H1 (cell line): ENCODE measurements around the gene PDE4D. TPM values are rescaled to one million over a fixed set of nuclear protein-coding genes. Genes with fewer than 3 reads are reported as not detected.

Experiments
- CTCF ChIA-PET: fragments of 300-600 bp; sonication (Branson Sonifier 250); formaldehyde crosslinking; loops from one replicate; lab custom pipeline; 2021; ENCODE audit not compliant: partially characterized antibody; lab: Charles Lee
- POLR2A ChIA-PET: fragments of 300-600 bp; sonication (Branson Sonifier 250); formaldehyde crosslinking; loops from one replicate; lab custom pipeline; 2021; ENCODE audit warnings: inconsistent platforms; ENCODE audit not compliant: partially characterized antibody; lab: Charles Lee
- DNase-seq, 2 experiments: peaks; one replicate each; pipeline versions ENCODE4 v3.0.0 to v3.0.0-alpha.2; 2010 to 2022; ENCODE audit warnings: low spot score in 2 of 2, low read depth in 1 of 2, mixed read lengths in 1 of 2
- FAIRE-seq: peaks from 2 replicates; lab custom pipeline; 2011; peaks lifted over from hg19 to GRCh38; lab: Jason Lieb, UNC
- H2AFZ ChIP-seq: 2 replicates; pipeline ENCODE4 v1.8.1; 2012; ENCODE audit warnings: low read length, inconsistent platforms
- H2AK5ac ChIP-seq: 2 replicates; pipeline ENCODE4 v1.6.1; 2013; ENCODE audit warnings: low read depth, low read length
- H2BK120ac ChIP-seq: replicated peaks from 2 replicates; pipeline ENCODE3; 2013; ENCODE audit warnings: low read depth, low read length, inconsistent platforms
- H2BK12ac ChIP-seq: 2 replicates; pipeline ENCODE4 v1.6.1; 2013; ENCODE audit warnings: low read depth, low read length
- H2BK15ac ChIP-seq: 2 replicates; pipeline ENCODE4 v1.6.1; 2013; ENCODE audit warnings: low read length
- H2BK20ac ChIP-seq: 2 replicates; pipeline ENCODE4 v1.6.1; 2013; ENCODE audit warnings: low read length
- H2BK5ac ChIP-seq: 2 replicates; pipeline ENCODE4 v1.6.1; 2013; ENCODE audit warnings: low read depth, low read length
- H3K14ac ChIP-seq: 2 replicates; pipeline ENCODE4 v1.6.1; 2013; ENCODE audit warnings: inconsistent platforms; ENCODE audit not compliant: insufficient read length
- H3K18ac ChIP-seq: 2 replicates; pipeline ENCODE4 v1.6.1; 2013; ENCODE audit warnings: low read length; ENCODE audit errors: extremely low read depth
- H3K23ac ChIP-seq: 2 replicates; pipeline ENCODE4 v1.6.1; 2013; ENCODE audit warnings: inconsistent platforms; ENCODE audit not compliant: insufficient read length
- H3K23me2 ChIP-seq: 2 replicates; pipeline ENCODE4 v1.6.1; 2013; ENCODE audit warnings: low read depth, low read length
- H3K27ac ChIP-seq: 2 replicates; pipeline ENCODE4 v1.6.1; 2011; ENCODE audit warnings: low read depth, low read length, inconsistent platforms
- H3K27me3 ChIP-seq, 4 experiments: replicated peaks in 1 of 4; 1 replicate in 1 of 4; 2 replicates in 3 of 4; pipeline versions ENCODE4 v1.6.1 to v1.8.1; 2011 to 2013; ENCODE audit warnings: low read length in 3 of 4, mild to moderate bottlenecking in 3 of 4, inconsistent platforms in 2 of 4, mixed read lengths in 2 of 4, moderate library complexity in 1 of 4; ENCODE audit not compliant: control insufficient read depth in 3 of 4, insufficient read depth in 3 of 4; ENCODE audit errors: extremely low read depth in 1 of 4
- H3K36me3 ChIP-seq, 4 experiments: 2 replicates each; pipeline versions ENCODE4 v1.6.1 to v1.8.1; 2011 to 2013; ENCODE audit warnings: mild to moderate bottlenecking in 4 of 4, low read length in 3 of 4, moderate library complexity in 2 of 4, control low read depth in 1 of 4, inconsistent platforms in 1 of 4; ENCODE audit not compliant: insufficient read depth in 4 of 4, control insufficient read depth in 2 of 4
- H3K4ac ChIP-seq: replicated peaks from 2 replicates; pipeline ENCODE3; 2013; ENCODE audit warnings: low read length, low read depth, mixed read lengths, inconsistent platforms; ENCODE audit not compliant: insufficient read length
- H3K4me1 ChIP-seq, 4 experiments: replicated peaks in 1 of 4; 1 replicate in 1 of 4; 2 replicates in 3 of 4; pipeline versions ENCODE4 v1.6.1 to v1.8.1; 2011 to 2013; ENCODE audit warnings: low read length in 3 of 4, inconsistent platforms in 2 of 4, mixed read lengths in 1 of 4; ENCODE audit not compliant: insufficient read depth in 4 of 4, control insufficient read depth in 3 of 4
- H3K4me2 ChIP-seq, 2 experiments: 2 replicates each; pipeline versions ENCODE4 v1.6.1 to v1.8.1; 2011 to 2013; ENCODE audit warnings: low read depth in 2 of 2, low read length in 2 of 2, control low read depth in 1 of 2, inconsistent platforms in 1 of 2, mild to moderate bottlenecking in 1 of 2; ENCODE audit not compliant: insufficient read depth in 1 of 2
- H3K4me3 ChIP-seq, 4 experiments: fragments of 200-600, 300-600 bp in 1 of 4; sonication (generic), shearing (Covaris generic), sonication (Bioruptor Twin) in 1 of 4; 2 replicates each; pipeline versions ENCODE4 v1.5.1 to v1.8.1; 2011 to 2016; ENCODE audit warnings: low read length in 4 of 4, low read depth in 3 of 4, control low read depth in 2 of 4, inconsistent platforms in 2 of 4, mild to moderate bottlenecking in 2 of 4, mixed read lengths in 1 of 4, moderate library complexity in 1 of 4; ENCODE audit not compliant: insufficient read depth in 2 of 4; ENCODE audit errors: extremely low read depth in 1 of 4
- H3K56ac ChIP-seq: replicated peaks from 2 replicates; pipeline ENCODE3; 2013; ENCODE audit warnings: low read depth, mild to moderate bottlenecking, mixed read lengths, low read length, inconsistent platforms; ENCODE audit not compliant: insufficient read length
- H3K79me1 ChIP-seq: 2 replicates; pipeline ENCODE4 v1.6.1; 2013; ENCODE audit warnings: low read depth, low read length, control low read depth
- H3K79me2 ChIP-seq, 2 experiments: 2 replicates each; pipeline versions ENCODE4 v1.6.1 to v1.8.1; 2012 to 2013; ENCODE audit warnings: low read length in 2 of 2, mild to moderate bottlenecking in 2 of 2, inconsistent platforms in 1 of 2; ENCODE audit not compliant: insufficient read depth in 2 of 2, control insufficient read depth in 1 of 2
- H3K9ac ChIP-seq, 4 experiments: replicated peaks in 1 of 4; 1 replicate in 1 of 4; 2 replicates in 3 of 4; pipeline versions ENCODE4 v1.6.1 to v1.8.1; 2011 to 2013; ENCODE audit warnings: low read depth in 3 of 4, low read length in 3 of 4, control low read depth in 2 of 4, mild to moderate bottlenecking in 2 of 4, moderate library complexity in 2 of 4, inconsistent platforms in 1 of 4; ENCODE audit errors: extremely low read depth in 1 of 4
- H3K9me3 ChIP-seq, 2 experiments: 2 replicates each; pipeline versions ENCODE4 v1.6.1 to v1.8.1; 2012 to 2013; ENCODE audit warnings: mild to moderate bottlenecking in 2 of 2, moderate library complexity in 2 of 2, control low read depth in 1 of 2, inconsistent platforms in 1 of 2, low read depth in 1 of 2, low read length in 1 of 2, mixed read lengths in 1 of 2; ENCODE audit not compliant: insufficient read depth in 2 of 2
- H4K20me1 ChIP-seq, 2 experiments: replicated peaks in 1 of 2; 2 replicates each; pipeline versions ENCODE3 to v1.8.1; 2011 to 2013; ENCODE audit warnings: inconsistent platforms in 2 of 2, low read length in 2 of 2, mild to moderate bottlenecking in 1 of 2; ENCODE audit not compliant: insufficient read depth in 2 of 2, control insufficient read depth in 1 of 2
- H4K5ac ChIP-seq: 2 replicates; pipeline ENCODE4 v1.6.1; 2013; ENCODE audit warnings: low read length, low read depth, mixed read lengths, inconsistent platforms; ENCODE audit not compliant: insufficient read length
- H4K8ac ChIP-seq: 2 replicates; pipeline ENCODE4 v1.8.0; 2013; ENCODE audit warnings: mild to moderate bottlenecking, moderate library complexity, low read length, inconsistent platforms; ENCODE audit not compliant: insufficient read depth; ENCODE audit errors: extremely low read depth
- H4K91ac ChIP-seq: replicated peaks from 2 replicates; pipeline ENCODE3; 2013; ENCODE audit warnings: low read length, mixed read lengths, inconsistent platforms; ENCODE audit not compliant: insufficient read length
- E2F6 ChIP-seq: IDR thresholded peaks from 2 replicates; pipeline ENCODE4 v1.6.1; 2012; ENCODE audit warnings: inconsistent platforms
- PHF8 ChIP-seq: fragments of 200-600 bp; sonication (generic); conservative IDR thresholded peaks from 2 replicates; pipeline ENCODE4 v1.7.1; 2012; ENCODE audit warnings: low read depth, mild to moderate bottlenecking, inconsistent platforms, low read length, moderate library complexity
- SUZ12 ChIP-seq: fragments of 200-600 bp; sonication (generic); IDR thresholded peaks from 2 replicates; pipeline ENCODE4 v1.6.1; 2012; ENCODE audit warnings: mild to moderate bottlenecking, inconsistent platforms, low read length, moderate library complexity, mixed read lengths
- WGBS, 2 experiments: shearing (Covaris generic) in 1 of 2; methylation state at CpG; one replicate each; pipeline versions ENCODE4 v1.1.6 to v1.1.7; 2013 to 2015; ENCODE audit warnings: low lambda C conversion rate in 2 of 2, mixed read lengths in 2 of 2, inconsistent platforms in 1 of 2, low coverage in 1 of 2, missing lambda C conversion rate in 1 of 2; ENCODE audit not compliant: insufficient replicate concordance in 2 of 2, insufficient coverage in 1 of 2, insufficient read length in 1 of 2; ENCODE audit errors: extremely low coverage in 1 of 2, missing lambda C conversion rate in 1 of 2; 5-methylcytosine and 5-hydroxymethylcytosine counted together
- polyA plus RNA-seq, 7 experiments: library from polyadenylated mRNA; depleted of rRNA in 3 of 7; stranded (reverse) in 5 of 7; unstranded in 2 of 7; fragments of >200 nt in 5 of 7; fragments of 200-250 nt in 2 of 7; gene quantifications; 1 replicate in 5 of 7; 2 replicates in 1 of 7; 4 replicates in 1 of 7; pipeline versions ENCODE4 v1.2.1 to v1.2.3, GENCODE V29; 2011 to 2013; ENCODE audit warnings: missing spikeins in 2 of 7, mixed read lengths in 2 of 7
- total RNA-seq: library from RNA; stranded (reverse); fragmentation: NEBNext Ultra II Directional; extraction: Animal tissue kit (Norgen Biotek cat#: 25700); gene quantifications from 2 replicates; pipeline ENCODE4 v1.2.1, GENCODE V29; 2021

PDE4D gene
- total and polyA plus RNA-seq, 2 of the 8 experiments (the other 6 are each of a cell fraction or from before 2014, with no cell fraction given) = 2.3 to 3.7 TPM

GRCh38 chr5:59746241-59746765 lies 147.2 kb downstream of the PDE4D start:
- TF ChIP-seq SUZ12 (no peak), PHF8 (no peak), E2F6 (no peak)
- H3K9ac ChIP-seq = no peak overlapping the region
- H3K79me1 ChIP-seq = no peaks in the 10 kb centered on the region
- H4K8ac ChIP-seq = no peak overlapping the region
- H2AK5ac ChIP-seq = no peak overlapping the region
- H2BK120ac ChIP-seq = no peak overlapping the region
- H2BK5ac ChIP-seq = no peak overlapping the region
- H2BK20ac ChIP-seq = no peak overlapping the region
- no peak overlapping the region for H3K27ac ChIP-seq
- ChIA-PET POLR2A (interaction anchor here (0.7 kb wide), 1 partner anchor 530 kb away, joined by 3 read pairs; no protein-coding TSS in a partner anchor), CTCF (interaction anchor here (1.6 kb wide), 1 partner anchor 10 kb away, joined by 3 read pairs; no protein-coding TSS in a partner anchor)
- H3K14ac ChIP-seq = no peak overlapping the region
- H3K23me2 ChIP-seq = no peaks in the 10 kb centered on the region
- no peak overlapping the region for H3K18ac ChIP-seq
- H4K91ac ChIP-seq = no peak overlapping the region
- H3K27me3 ChIP-seq = no peaks in the 10 kb centered on the region; a peak in 1 of 7 replicates
- H2BK12ac ChIP-seq = no peak overlapping the region
- H3K23ac ChIP-seq = no peak overlapping the region
- no peaks in the 10 kb centered on the region for H3K9me3 ChIP-seq
- H3K36me3 ChIP-seq = no peaks in the 10 kb centered on the region
- no peaks in the 10 kb centered on the region for H4K20me1 ChIP-seq
- no peak overlapping the region for H2AFZ ChIP-seq
- H4K5ac ChIP-seq = no peak overlapping the region
- FAIRE-seq (no peak), DNase-seq (no peak)
- 92% methylated on average over 7 of the region's 7 CpGs; no CpG with 5 or more reads in 1 of the 2 experiments for WGBS, 2 experiments
- H3K4me2 ChIP-seq = no peak overlapping the region
- H3K56ac ChIP-seq = no peak overlapping the region
- no peaks in the 10 kb centered on the region for H3K4me1 ChIP-seq
- no peak overlapping the region for H3K4me3 ChIP-seq
- no peak overlapping the region for H3K4ac ChIP-seq
- no peaks in the 10 kb centered on the region for H3K79me2 ChIP-seq
- H2BK15ac ChIP-seq = no peak overlapping the region
